H1 (cell line): ENCODE data around the gene RALGAPA2. TPM values are rescaled to one million over a fixed set of nuclear protein-coding genes. Genes with fewer than 3 reads are reported as not detected.

ENCODE experiments used
- CTCF ChIA-PET: fragments of 300-600 bp; sonication (Branson Sonifier 250); formaldehyde crosslinking; loops from one replicate; lab custom pipeline; 2021; ENCODE audit not compliant: partially characterized antibody; lab: Charles Lee
- POLR2A ChIA-PET: fragments of 300-600 bp; sonication (Branson Sonifier 250); formaldehyde crosslinking; loops from one replicate; lab custom pipeline; 2021; ENCODE audit warnings: inconsistent platforms; ENCODE audit not compliant: partially characterized antibody; lab: Charles Lee
- DNase-seq, 2 experiments: peaks; one replicate each; pipeline versions ENCODE4 v3.0.0 to v3.0.0-alpha.2; 2010 to 2022; ENCODE audit warnings: low spot score in 2 of 2, low read depth in 1 of 2, mixed read lengths in 1 of 2
- FAIRE-seq: peaks from 2 replicates; lab custom pipeline; 2011; peaks lifted over from hg19 to GRCh38; lab: Jason Lieb, UNC
- H2AFZ ChIP-seq: 2 replicates; pipeline ENCODE4 v1.8.1; 2012; ENCODE audit warnings: low read length, inconsistent platforms
- H2AK5ac ChIP-seq: 2 replicates; pipeline ENCODE4 v1.6.1; 2013; ENCODE audit warnings: low read depth, low read length
- H2BK120ac ChIP-seq: replicated peaks from 2 replicates; pipeline ENCODE3; 2013; ENCODE audit warnings: low read depth, low read length, inconsistent platforms
- H2BK12ac ChIP-seq: 2 replicates; pipeline ENCODE4 v1.6.1; 2013; ENCODE audit warnings: low read depth, low read length
- H2BK15ac ChIP-seq: 2 replicates; pipeline ENCODE4 v1.6.1; 2013; ENCODE audit warnings: low read length
- H2BK20ac ChIP-seq: 2 replicates; pipeline ENCODE4 v1.6.1; 2013; ENCODE audit warnings: low read length
- H2BK5ac ChIP-seq: 2 replicates; pipeline ENCODE4 v1.6.1; 2013; ENCODE audit warnings: low read depth, low read length
- H3K14ac ChIP-seq: 2 replicates; pipeline ENCODE4 v1.6.1; 2013; ENCODE audit warnings: inconsistent platforms; ENCODE audit not compliant: insufficient read length
- H3K18ac ChIP-seq: 2 replicates; pipeline ENCODE4 v1.6.1; 2013; ENCODE audit warnings: low read length; ENCODE audit errors: extremely low read depth
- H3K23ac ChIP-seq: 2 replicates; pipeline ENCODE4 v1.6.1; 2013; ENCODE audit warnings: inconsistent platforms; ENCODE audit not compliant: insufficient read length
- H3K23me2 ChIP-seq: 2 replicates; pipeline ENCODE4 v1.6.1; 2013; ENCODE audit warnings: low read depth, low read length
- H3K27ac ChIP-seq: 2 replicates; pipeline ENCODE4 v1.6.1; 2011; ENCODE audit warnings: low read depth, low read length, inconsistent platforms
- H3K27me3 ChIP-seq, 4 experiments: replicated peaks in 1 of 4; 1 replicate in 1 of 4; 2 replicates in 3 of 4; pipeline versions ENCODE4 v1.6.1 to v1.8.1; 2011 to 2013; ENCODE audit warnings: low read length in 3 of 4, mild to moderate bottlenecking in 3 of 4, inconsistent platforms in 2 of 4, mixed read lengths in 2 of 4, moderate library complexity in 1 of 4; ENCODE audit not compliant: control insufficient read depth in 3 of 4, insufficient read depth in 3 of 4; ENCODE audit errors: extremely low read depth in 1 of 4
- H3K36me3 ChIP-seq, 4 experiments: 2 replicates each; pipeline versions ENCODE4 v1.6.1 to v1.8.1; 2011 to 2013; ENCODE audit warnings: mild to moderate bottlenecking in 4 of 4, low read length in 3 of 4, moderate library complexity in 2 of 4, control low read depth in 1 of 4, inconsistent platforms in 1 of 4; ENCODE audit not compliant: insufficient read depth in 4 of 4, control insufficient read depth in 2 of 4
- H3K4ac ChIP-seq: replicated peaks from 2 replicates; pipeline ENCODE3; 2013; ENCODE audit warnings: low read length, low read depth, mixed read lengths, inconsistent platforms; ENCODE audit not compliant: insufficient read length
- H3K4me1 ChIP-seq, 4 experiments: replicated peaks in 1 of 4; 1 replicate in 1 of 4; 2 replicates in 3 of 4; pipeline versions ENCODE4 v1.6.1 to v1.8.1; 2011 to 2013; ENCODE audit warnings: low read length in 3 of 4, inconsistent platforms in 2 of 4, mixed read lengths in 1 of 4; ENCODE audit not compliant: insufficient read depth in 4 of 4, control insufficient read depth in 3 of 4
- H3K4me2 ChIP-seq, 2 experiments: 2 replicates each; pipeline versions ENCODE4 v1.6.1 to v1.8.1; 2011 to 2013; ENCODE audit warnings: low read depth in 2 of 2, low read length in 2 of 2, control low read depth in 1 of 2, inconsistent platforms in 1 of 2, mild to moderate bottlenecking in 1 of 2; ENCODE audit not compliant: insufficient read depth in 1 of 2
- H3K4me3 ChIP-seq, 4 experiments: fragments of 200-600, 300-600 bp in 1 of 4; sonication (generic), shearing (Covaris generic), sonication (Bioruptor Twin) in 1 of 4; 2 replicates each; pipeline versions ENCODE4 v1.5.1 to v1.8.1; 2011 to 2016; ENCODE audit warnings: low read length in 4 of 4, low read depth in 3 of 4, control low read depth in 2 of 4, inconsistent platforms in 2 of 4, mild to moderate bottlenecking in 2 of 4, mixed read lengths in 1 of 4, moderate library complexity in 1 of 4; ENCODE audit not compliant: insufficient read depth in 2 of 4; ENCODE audit errors: extremely low read depth in 1 of 4
- H3K56ac ChIP-seq: replicated peaks from 2 replicates; pipeline ENCODE3; 2013; ENCODE audit warnings: low read depth, mild to moderate bottlenecking, mixed read lengths, low read length, inconsistent platforms; ENCODE audit not compliant: insufficient read length
- H3K79me1 ChIP-seq: 2 replicates; pipeline ENCODE4 v1.6.1; 2013; ENCODE audit warnings: low read depth, low read length, control low read depth
- H3K79me2 ChIP-seq, 2 experiments: 2 replicates each; pipeline versions ENCODE4 v1.6.1 to v1.8.1; 2012 to 2013; ENCODE audit warnings: low read length in 2 of 2, mild to moderate bottlenecking in 2 of 2, inconsistent platforms in 1 of 2; ENCODE audit not compliant: insufficient read depth in 2 of 2, control insufficient read depth in 1 of 2
- H3K9ac ChIP-seq, 4 experiments: replicated peaks in 1 of 4; 1 replicate in 1 of 4; 2 replicates in 3 of 4; pipeline versions ENCODE4 v1.6.1 to v1.8.1; 2011 to 2013; ENCODE audit warnings: low read depth in 3 of 4, low read length in 3 of 4, control low read depth in 2 of 4, mild to moderate bottlenecking in 2 of 4, moderate library complexity in 2 of 4, inconsistent platforms in 1 of 4; ENCODE audit errors: extremely low read depth in 1 of 4
- H3K9me3 ChIP-seq, 2 experiments: 2 replicates each; pipeline versions ENCODE4 v1.6.1 to v1.8.1; 2012 to 2013; ENCODE audit warnings: mild to moderate bottlenecking in 2 of 2, moderate library complexity in 2 of 2, control low read depth in 1 of 2, inconsistent platforms in 1 of 2, low read depth in 1 of 2, low read length in 1 of 2, mixed read lengths in 1 of 2; ENCODE audit not compliant: insufficient read depth in 2 of 2
- H4K20me1 ChIP-seq, 2 experiments: replicated peaks in 1 of 2; 2 replicates each; pipeline versions ENCODE3 to v1.8.1; 2011 to 2013; ENCODE audit warnings: inconsistent platforms in 2 of 2, low read length in 2 of 2, mild to moderate bottlenecking in 1 of 2; ENCODE audit not compliant: insufficient read depth in 2 of 2, control insufficient read depth in 1 of 2
- H4K5ac ChIP-seq: 2 replicates; pipeline ENCODE4 v1.6.1; 2013; ENCODE audit warnings: low read length, low read depth, mixed read lengths, inconsistent platforms; ENCODE audit not compliant: insufficient read length
- H4K8ac ChIP-seq: 2 replicates; pipeline ENCODE4 v1.8.0; 2013; ENCODE audit warnings: mild to moderate bottlenecking, moderate library complexity, low read length, inconsistent platforms; ENCODE audit not compliant: insufficient read depth; ENCODE audit errors: extremely low read depth
- H4K91ac ChIP-seq: replicated peaks from 2 replicates; pipeline ENCODE3; 2013; ENCODE audit warnings: low read length, mixed read lengths, inconsistent platforms; ENCODE audit not compliant: insufficient read length
- ASH2L ChIP-seq: fragments of 200-600, 300-600 bp; sonication (generic); IDR thresholded peaks from one replicate; pipeline ENCODE4 v1.7.1; 2017; ENCODE audit warnings: low read length
- ATF2 ChIP-seq: IDR thresholded peaks from 2 replicates; pipeline ENCODE4 v1.6.1; 2012; ENCODE audit warnings: low read length, inconsistent platforms
- ATF3 ChIP-seq: IDR thresholded peaks from 2 replicates; pipeline ENCODE4 v1.6.1; 2011; ENCODE audit warnings: low read depth, mild to moderate bottlenecking, low read length; ENCODE audit not compliant: insufficient read depth
- CBX8 ChIP-seq: fragments of 300-800, 300-1000 bp; sonication (generic); IDR thresholded peaks from 2 replicates; pipeline ENCODE4 v1.7.1; 2016; ENCODE audit warnings: low read depth, low read length, borderline replicate concordance
- CTBP2 ChIP-seq: IDR thresholded peaks from 2 replicates; pipeline ENCODE4 v1.7.0; 2011; ENCODE audit warnings: borderline replicate concordance, mild to moderate bottlenecking, moderate library complexity, mixed read lengths, low read length; ENCODE audit not compliant: insufficient read depth, insufficient read length
- FOSL1 ChIP-seq: IDR thresholded peaks from 2 replicates; pipeline ENCODE4 v1.6.1; 2011; ENCODE audit warnings: mild to moderate bottlenecking, low read depth, low read length, moderate library complexity; ENCODE audit not compliant: insufficient read depth
- KDM1A ChIP-seq: fragments of 200-600, 300-600 bp; sonication (generic); IDR thresholded peaks from 2 replicates; pipeline ENCODE4 v1.7.1; 2016; ENCODE audit warnings: mild to moderate bottlenecking, low read length, borderline replicate concordance
- RAD21 ChIP-seq, 2 experiments: IDR thresholded peaks in 1 of 2; conservative IDR thresholded peaks in 1 of 2; 2 replicates each; pipeline ENCODE4 v1.6.1; 2011; ENCODE audit warnings: low read depth in 2 of 2, low read length in 2 of 2, improper control_type of control experiment in 1 of 2, inconsistent platforms in 1 of 2, mild to moderate bottlenecking in 1 of 2, moderate library complexity in 1 of 2
- SIRT6 ChIP-seq: IDR thresholded peaks from one replicate; pipeline ENCODE4 v1.7.1; 2012; ENCODE audit warnings: low read length, inconsistent platforms
- SUZ12 ChIP-seq: fragments of 200-600 bp; sonication (generic); IDR thresholded peaks from 2 replicates; pipeline ENCODE4 v1.6.1; 2012; ENCODE audit warnings: mild to moderate bottlenecking, inconsistent platforms, low read length, moderate library complexity, mixed read lengths
- TCF12 ChIP-seq: IDR thresholded peaks from 2 replicates; pipeline ENCODE4 v1.6.1; 2011; ENCODE audit warnings: low read depth, mild to moderate bottlenecking, low read length
- YY1 ChIP-seq: IDR thresholded peaks from 2 replicates; pipeline ENCODE4 v1.6.1; 2011; ENCODE audit warnings: low read depth, mild to moderate bottlenecking, low read length
- WGBS, 2 experiments: shearing (Covaris generic) in 1 of 2; methylation state at CpG; one replicate each; pipeline versions ENCODE4 v1.1.6 to v1.1.7; 2013 to 2015; ENCODE audit warnings: low lambda C conversion rate in 2 of 2, mixed read lengths in 2 of 2, inconsistent platforms in 1 of 2, low coverage in 1 of 2, missing lambda C conversion rate in 1 of 2; ENCODE audit not compliant: insufficient replicate concordance in 2 of 2, insufficient coverage in 1 of 2, insufficient read length in 1 of 2; ENCODE audit errors: extremely low coverage in 1 of 2, missing lambda C conversion rate in 1 of 2; 5-methylcytosine and 5-hydroxymethylcytosine counted together
- polyA plus RNA-seq, 7 experiments: library from polyadenylated mRNA; depleted of rRNA in 3 of 7; stranded (reverse) in 5 of 7; unstranded in 2 of 7; fragments of >200 nt in 5 of 7; fragments of 200-250 nt in 2 of 7; gene quantifications; 1 replicate in 5 of 7; 2 replicates in 1 of 7; 4 replicates in 1 of 7; pipeline versions ENCODE4 v1.2.1 to v1.2.3, GENCODE V29; 2011 to 2013; ENCODE audit warnings: missing spikeins in 2 of 7, mixed read lengths in 2 of 7
- total RNA-seq: library from RNA; stranded (reverse); fragmentation: NEBNext Ultra II Directional; extraction: Animal tissue kit (Norgen Biotek cat#: 25700); gene quantifications from 2 replicates; pipeline ENCODE4 v1.2.1, GENCODE V29; 2021

RALGAPA2 gene
- total and polyA plus RNA-seq, 2 of the 8 experiments (the other 6 are each of a cell fraction or from before 2014, with no cell fraction given) = 5.1 to 25.5 TPM

GRCh38 chr20:20594171-20594530, 118.3 kb downstream of the RALGAPA2 start:
- H3K23ac ChIP-seq = no peak overlapping the region
- no peak overlapping the region for H3K4ac ChIP-seq
- DNase-seq (no peak), FAIRE-seq (no peak)
- H3K27ac ChIP-seq = no peak overlapping the region
- H3K79me2 ChIP-seq = no peaks in the 10 kb centered on the region
- ChIA-PET POLR2A (no interaction called here), CTCF (interaction anchor here (0.6 to 4.9 kb wide), 52 partner anchors 9 to 1021 kb away, joined by 3 to 24 read pairs (median 4); no protein-coding TSS in a partner anchor)
- no peak overlapping the region for H2BK15ac ChIP-seq
- H3K4me2 ChIP-seq = no peak overlapping the region
- H2BK20ac ChIP-seq = no peak overlapping the region
- no peak overlapping the region for H3K4me3 ChIP-seq
- no peak overlapping the region for H2BK5ac ChIP-seq
- H3K27me3 ChIP-seq = no peaks in the 10 kb centered on the region
- peaks cover 0 to 4% (median 1%) of the 10 kb centered on the region in 4 experiments; a peak in 1 of 8 replicates for H3K36me3 ChIP-seq
- no peak overlapping the region for H3K14ac ChIP-seq
- no peak overlapping the region for H2BK12ac ChIP-seq
- WGBS, 2 experiments = 74% methylated on average over 1 of the region's 1 CpG; no CpG with 5 or more reads in 1 of the 2 experiments
- H3K4me1 ChIP-seq = no peaks in the 10 kb centered on the region
- H3K23me2 ChIP-seq = no peaks in the 10 kb centered on the region
- no peak overlapping the region for H3K18ac ChIP-seq
- H2AFZ ChIP-seq = no peak overlapping the region
- H4K20me1 ChIP-seq = no peaks in the 10 kb centered on the region
- no peak overlapping the region for H2BK120ac ChIP-seq
- H2AK5ac ChIP-seq = no peak overlapping the region
- no peaks in the 10 kb centered on the region for H3K9me3 ChIP-seq
- H3K9ac ChIP-seq = no peak overlapping the region
- no peak overlapping the region for H4K8ac ChIP-seq
- H4K91ac ChIP-seq = no peak overlapping the region
- H3K56ac ChIP-seq = no peak overlapping the region
- no peaks in the 10 kb centered on the region for H3K79me1 ChIP-seq
- H4K5ac ChIP-seq = no peak overlapping the region
- TF ChIP-seq CTBP2 = no peak
- no peak for TF ChIP-seq YY1
- no peak for TF ChIP-seq TCF12
- no peak for TF ChIP-seq CBX8
- TF ChIP-seq FOSL1 = no peak
- no peak for TF ChIP-seq SUZ12
- TF ChIP-seq ATF2 = no peak
- no peak for TF ChIP-seq ASH2L
- TF ChIP-seq ATF3 = no peak
- TF ChIP-seq KDM1A = no peak
- TF ChIP-seq RAD21 (IDR thresholded peaks at IDR 0.05 in 1 of 2, conservative IDR thresholded peaks at IDR 0.05 in 1 of 2; ENCODE audit: low read depth in 2 of 2, low read length in 2 of 2) = no peak; a peak in 1 of 4 replicates
- TF ChIP-seq SIRT6 = no peak
